HepG2 (cell line): ENCODE results near the gene MYO5B. TPM values are rescaled to one million over a fixed set of nuclear protein-coding genes. Genes with fewer than 3 reads are reported as not detected.

Experiments
- ATAC-seq: fragments of 200-7000 bp; cut with Tn5 transposase; 3 replicates; pipeline ENCODE4 v1.9.1; 2020; ENCODE audit warnings: mild to moderate bottlenecking, moderate library complexity
- BruUV-seq: library from RNA; stranded (reverse); fragments of 400-500 nt; replicated peaks from 2 replicates; lab custom pipeline; 2021; lab: Mats Ljungman, UMichigan
- CTCF ChIA-PET: fragments of 300-600 bp; formaldehyde crosslinking; extraction: SDS; loops from one replicate; lab custom pipeline; 2021; ENCODE audit warnings: low total read pairs, inconsistent platforms, low intra/inter-chr PET ratio; lab: Yijun Ruan, JAX
- POLR2A ChIA-PET: fragments of 350-600 bp; sonication (Branson Sonifier 250); formaldehyde crosslinking; loops from one replicate; lab custom pipeline; 2020; ENCODE audit warnings: antibody characterized with exemption, inconsistent platforms; lab: Yijun Ruan, JAX
- DNase-seq: peaks from one replicate; pipeline ENCODE4 v3.0.0-alpha.2; 2015; ENCODE audit warnings: low spot score
- FAIRE-seq: peaks from 3 replicates; lab custom pipeline; 2011; peaks lifted over from hg19 to GRCh38; lab: Jason Lieb, UNC
- H2AFZ ChIP-seq: one replicate; pipeline ENCODE4 v1.6.1; 2011; ENCODE audit warnings: low read length, inconsistent platforms
- H3K27ac ChIP-seq: fragments of 300-600 bp; 3 replicates; pipeline ENCODE4 v1.8.0; 2011; ENCODE audit warnings: mixed run types, mild to moderate bottlenecking, mixed read lengths, low read length, inconsistent platforms; ENCODE audit not compliant: insufficient read depth; ENCODE audit errors: extremely low read length
- H3K27me3 ChIP-seq, 2 experiments: fragments of 200-600 bp in 1 of 2; 2 replicates in 1 of 2; 3 replicates in 1 of 2; pipeline versions ENCODE4 v1.6.0 to v1.8.0; 2011; ENCODE audit warnings: low read length in 2 of 2, mild to moderate bottlenecking in 2 of 2, moderate library complexity in 2 of 2, inconsistent platforms in 1 of 2; ENCODE audit not compliant: insufficient read depth in 2 of 2, control insufficient read depth in 1 of 2
- H3K36me3 ChIP-seq, 2 experiments: fragments of 200-600 bp in 1 of 2; replicated peaks in 1 of 2; 2 replicates in 1 of 2; 3 replicates in 1 of 2; pipeline versions ENCODE4 v1.5.1 to v1.8.0; 2011; ENCODE audit warnings: low read length in 2 of 2, inconsistent platforms in 1 of 2; ENCODE audit not compliant: insufficient read depth in 2 of 2, control insufficient read depth in 1 of 2
- H3K4me1 ChIP-seq: 2 replicates; pipeline ENCODE4 v1.5.1; 2012; ENCODE audit warnings: low read length, inconsistent platforms; ENCODE audit not compliant: insufficient read depth
- H3K4me2 ChIP-seq: 2 replicates; pipeline ENCODE4 v1.6.0; 2011; ENCODE audit warnings: low read depth, low read length, inconsistent platforms
- H3K4me3 ChIP-seq, 3 experiments: fragments of 200-600 bp in 1 of 3; sonication (generic), shearing (Covaris generic) in 1 of 3; replicated peaks in 1 of 3; 2 replicates each; pipeline ENCODE4 v1.5.1; 2011 to 2016; ENCODE audit warnings: low read length in 3 of 3, inconsistent platforms in 2 of 3, low read depth in 2 of 3, mild to moderate bottlenecking in 2 of 3, control low read depth in 1 of 3, mixed read lengths in 1 of 3; ENCODE audit not compliant: insufficient read depth in 1 of 3
- H3K79me2 ChIP-seq: one replicate; pipeline ENCODE4 v1.6.1; 2011; ENCODE audit warnings: low read length, inconsistent platforms; ENCODE audit not compliant: insufficient read depth
- H3K9ac ChIP-seq: 2 replicates; pipeline ENCODE4 v1.6.0; 2011; ENCODE audit warnings: mild to moderate bottlenecking, low read depth, low read length, inconsistent platforms; ENCODE audit not compliant: insufficient read depth
- H3K9me3 ChIP-seq: 2 replicates; pipeline ENCODE4 v1.5.1; 2012; ENCODE audit warnings: mild to moderate bottlenecking, low read length
- H4K20me1 ChIP-seq: 2 replicates; pipeline ENCODE4 v1.6.0; 2011; ENCODE audit warnings: inconsistent platforms, mild to moderate bottlenecking, low read length, moderate library complexity; ENCODE audit not compliant: insufficient read depth
- NCOA2 ChIP-seq: sonication (generic); formaldehyde crosslinking; IDR thresholded peaks from 2 replicates; pipeline ENCODE4 v1.8.0; 2022; ENCODE audit warnings: inconsistent platforms
- SNAPC5 ChIP-seq: sonication (generic); formaldehyde crosslinking; IDR thresholded peaks from 2 replicates; pipeline ENCODE4 v1.8.1; 2023; ENCODE audit warnings: mild to moderate bottlenecking, missing genetic modification reagents, borderline replicate concordance
- TGIF2 ChIP-seq: IDR thresholded peaks from 2 replicates; pipeline ENCODE4 v1.6.1; 2016; ENCODE audit warnings: control low read depth, missing compliant biosample characterization
- ZMYM4 ChIP-seq: sonication (generic); formaldehyde crosslinking; IDR thresholded peaks from 2 replicates; pipeline ENCODE4 v1.8.1; 2023; ENCODE audit warnings: mild to moderate bottlenecking, missing genetic modification reagents
- ZNF318 ChIP-seq: sonication (generic); formaldehyde crosslinking; IDR thresholded peaks from 2 replicates; pipeline ENCODE4 v1.4.0; 2020; ENCODE audit warnings: mild to moderate bottlenecking, missing genetic modification reagents
- ZNF678 ChIP-seq: sonication (generic); formaldehyde crosslinking; IDR thresholded peaks from 2 replicates; pipeline ENCODE4 v1.4.0; 2020; ENCODE audit warnings: mild to moderate bottlenecking, missing genetic modification reagents
- ZNF782 ChIP-seq: sonication (generic); formaldehyde crosslinking; IDR thresholded peaks from 2 replicates; pipeline ENCODE4 v1.4.0; 2020; ENCODE audit warnings: missing genetic modification reagents, mild to moderate bottlenecking, borderline replicate concordance
- ZNF790 ChIP-seq: sonication (generic); formaldehyde crosslinking; IDR thresholded peaks from 2 replicates; pipeline ENCODE4 v1.8.0; 2022; ENCODE audit warnings: missing genetic modification reagents, mild to moderate bottlenecking, borderline replicate concordance
- WGBS: methylation state at CpG from one replicate; pipeline ENCODE4 v1.1.6; 2017; ENCODE audit warnings: low lambda C conversion rate; 5-methylcytosine and 5-hydroxymethylcytosine counted together
- in situ Hi-C: cut with HindIII; loops from 2 replicates; pipeline ENCODE4 v1.10.0; 2017; ENCODE audit warnings: low pct_unique_long_range_greater_than_20kb; ENCODE audit not compliant: extremely low pct_ligation_motif_present
- intact Hi-C: fragments of 100-400 bp; cut with micrococcal nuclease; formaldehyde crosslinking; loops from one replicate; pipeline ENCODE4 v1.10.0; 2022; ENCODE audit not compliant: unreplicated experiment
- polyA plus RNA-seq, 8 experiments: library from polyadenylated mRNA; depleted of rRNA in 3 of 8; stranded (reverse) in 7 of 8; unstranded in 1 of 8; fragments of >200 nt; fragmentation: Illumina TruSeq in 4 of 8; extraction: Trizol in 4 of 8; gene quantifications; 2 replicates each; pipeline versions ENCODE4 v1.2.1 to v1.2.3, GENCODE V29; 2011 to 2016; ENCODE audit warnings: low read depth in 4 of 8, missing spikeins in 1 of 8, mixed read lengths in 1 of 8; ENCODE audit not compliant: insufficient read depth in 1 of 8
- total RNA-seq, 5 experiments: library from RNA; depleted of rRNA; stranded (reverse); fragments of >200 nt; fragmentation: Illumina TruSeq; extraction: Trizol; gene quantifications; 2 replicates each; pipeline ENCODE4 v1.2.3, GENCODE V29; 2016; ENCODE audit warnings: low read depth in 1 of 5
- TF ChIP-seq, protein P1 (sequence below): sonication (generic); formaldehyde crosslinking; IDR thresholded peaks from 2 replicates; pipeline ENCODE4 v1.5.1; 2020; ENCODE audit warnings: missing genetic modification reagents, mild to moderate bottlenecking, borderline replicate concordance

Gene MYO5B
- total and polyA plus RNA-seq, 2 of the 13 experiments (the other 11 are each of a cell fraction or from before 2014, with no cell fraction given) = 13.1 to 24.0 TPM

- no TSS peak for BruUV-seq
- no peak for TF ChIP-seq ZMYM4 (CRISPR knock-in tag)
- no peak for TF ChIP-seq NCOA2 (CRISPR knock-in tag)
- 0 out of 2 replicates have a peak, but pooled peaks have one; percentile 24 for TF ChIP-seq ZNF782 (CRISPR knock-in tag)
- 0 out of 2 replicates have a peak, but pooled peaks have one; percentile 7 for TF ChIP-seq ZNF318 (CRISPR knock-in tag)
- TF ChIP-seq, protein P1, sequence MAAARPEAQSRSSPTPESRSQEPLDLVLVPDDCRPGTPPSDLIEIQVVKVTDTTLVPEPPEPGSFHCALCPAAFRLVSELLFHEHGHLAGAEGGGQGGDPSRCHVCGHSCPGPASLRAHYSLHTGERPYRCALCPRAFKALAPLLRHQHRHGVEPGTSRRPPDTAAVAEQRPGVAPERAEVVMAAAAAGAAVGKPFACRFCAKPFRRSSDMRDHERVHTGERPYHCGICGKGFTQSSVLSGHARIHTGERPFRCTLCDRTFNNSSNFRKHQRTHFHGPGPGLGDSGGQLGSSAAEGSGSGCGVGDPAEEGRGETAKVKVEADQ (CRISPR knock-in tag) = peak; percentile 3; the same call in 1 of the 2 replicates
- peak; percentile 35; the same call in 1 of the 2 replicates for TF ChIP-seq ZNF790
- TF ChIP-seq SNAPC5 = no peak
- 0 out of 2 replicates have a peak, but pooled peaks have one; percentile 35 for TF ChIP-seq TGIF2 (CRISPR knock-in tag)
- TF ChIP-seq ZNF678 (CRISPR knock-in tag) = 0 out of 2 replicates have a peak, but pooled peaks have one; percentile 14
- peaks cover 50% of the 10 kb centered on the region for H3K4me1 ChIP-seq
- peak overlapping the region; percentile 77 for H3K4me2 ChIP-seq
- peaks cover 64% of the 10 kb centered on the region for H3K79me2 ChIP-seq
- H3K9ac ChIP-seq = peak overlapping the region; percentile 79
- in situ Hi-C loops (no loop called here), intact Hi-C loops (loop anchor here (2.0 to 5.0 kb wide), 2 partner anchors 20 to 45 kb away; no protein-coding TSS in a partner anchor)
- no peaks in the 10 kb centered on the region; a peak in 1 of 5 replicates for H3K36me3 ChIP-seq
- H3K27me3 ChIP-seq = no peaks in the 10 kb centered on the region
- peak overlapping the region; percentile 96 for H3K27ac ChIP-seq
- ATAC-seq (no peak), DNase-seq (no peak), FAIRE-seq (no peak)
- under 1% methylated on average over 13 of the region's 13 CpGs for WGBS
- CTCF ChIA-PET = no interaction called here
- peaks cover 7% of the 10 kb centered on the region; the same call in 1 of the 2 replicates for H3K9me3 ChIP-seq
- no peak overlapping the region for H2AFZ ChIP-seq
- POLR2A ChIA-PET = interaction anchor here (0.7 to 2.3 kb wide), 5 partner anchors 10 to 46 kb away, joined by 3 to 31 read pairs (median 3); no protein-coding TSS in a partner anchor
- no peaks in the 10 kb centered on the region for H4K20me1 ChIP-seq
- peak overlapping the region; percentile 71 to 95 (median 88) for H3K4me3 ChIP-seq
Observed at GRCh38 chr18:49812286-49813068, 382.5 kb downstream of the MYO5B start.
